Panc1 (cell line): ENCODE measurements around the gene NDC1.

ENCODE experiments used
- POLR2AphosphoS5 ChIP-seq: IDR thresholded peaks from 2 replicates; pipeline ENCODE4 v1.6.1; 2012; ENCODE audit warnings: mild to moderate bottlenecking, low read depth, low read length, moderate library complexity
- TCF7L2 ChIP-seq: IDR thresholded peaks from 2 replicates; pipeline ENCODE4 v1.6.1; 2011; ENCODE audit warnings: mild to moderate bottlenecking, low read depth, low read length, inconsistent platforms
- TF ChIP-seq, protein P1 (sequence below): fragments of 450-650 bp; IDR thresholded peaks from 2 replicates; pipeline ENCODE4 v1.5.1; 2017; ENCODE audit warnings: mild to moderate bottlenecking

DNA sequence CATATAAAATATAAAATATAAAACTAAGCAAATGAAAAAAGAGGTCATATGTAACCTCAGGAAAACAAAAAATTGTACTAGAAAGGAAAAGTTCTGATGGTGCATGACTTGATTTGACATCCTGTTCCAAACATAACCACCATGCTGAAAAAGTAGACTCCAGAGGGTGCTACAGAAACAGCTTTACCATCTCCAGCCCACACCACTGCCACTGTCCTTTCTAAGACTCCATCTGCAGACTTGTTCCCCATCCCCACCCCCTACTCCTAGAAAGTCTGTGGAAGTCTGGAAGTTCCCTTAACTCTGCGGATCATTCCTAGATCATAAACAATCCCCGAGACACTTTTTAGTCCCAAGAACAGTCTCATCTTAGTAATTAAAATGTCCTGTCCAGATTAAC, 119.7 kb downstream of the NDC1 start:
- TF ChIP-seq, protein P1, sequence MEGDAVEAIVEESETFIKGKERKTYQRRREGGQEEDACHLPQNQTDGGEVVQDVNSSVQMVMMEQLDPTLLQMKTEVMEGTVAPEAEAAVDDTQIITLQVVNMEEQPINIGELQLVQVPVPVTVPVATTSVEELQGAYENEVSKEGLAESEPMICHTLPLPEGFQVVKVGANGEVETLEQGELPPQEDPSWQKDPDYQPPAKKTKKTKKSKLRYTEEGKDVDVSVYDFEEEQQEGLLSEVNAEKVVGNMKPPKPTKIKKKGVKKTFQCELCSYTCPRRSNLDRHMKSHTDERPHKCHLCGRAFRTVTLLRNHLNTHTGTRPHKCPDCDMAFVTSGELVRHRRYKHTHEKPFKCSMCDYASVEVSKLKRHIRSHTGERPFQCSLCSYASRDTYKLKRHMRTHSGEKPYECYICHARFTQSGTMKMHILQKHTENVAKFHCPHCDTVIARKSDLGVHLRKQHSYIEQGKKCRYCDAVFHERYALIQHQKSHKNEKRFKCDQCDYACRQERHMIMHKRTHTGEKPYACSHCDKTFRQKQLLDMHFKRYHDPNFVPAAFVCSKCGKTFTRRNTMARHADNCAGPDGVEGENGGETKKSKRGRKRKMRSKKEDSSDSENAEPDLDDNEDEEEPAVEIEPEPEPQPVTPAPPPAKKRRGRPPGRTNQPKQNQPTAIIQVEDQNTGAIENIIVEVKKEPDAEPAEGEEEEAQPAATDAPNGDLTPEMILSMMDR, result peak; percentile 31; the same call in 1 of the 2 replicates
- TF ChIP-seq TCF7L2 (no peak), POLR2AphosphoS5 (no peak)
